ENCODE results near the gene GPR12.

GRCh38 chr13:26771796-26772195 lies 11.2 kb upstream of the GPR12 start:
- TF ChIP-seq CTCF (IDR thresholded peaks at IDR 0.05) (no peak), POLR2A (IDR thresholded peaks at IDR 0.05) (no peak)

All from adrenal gland (tissue), 5 donors.